GM12878 (cell line): ENCODE data around the gene NDRG2.

ENCODE experiments used
- CBX3 ChIP-seq: fragments of 200-600 bp; sonication (generic); IDR thresholded peaks from 2 replicates; pipeline ENCODE4 v1.6.1; 2016; ENCODE audit warnings: low read depth, borderline replicate concordance
- KAT2A ChIP-seq: conservative IDR thresholded peaks from 2 replicates; pipeline ENCODE4 v1.6.1; 2011; ENCODE audit warnings: low read depth, low read length; ENCODE audit not compliant: control insufficient read depth
- SIN3A ChIP-seq: IDR thresholded peaks from 2 replicates; pipeline ENCODE4 v1.6.1; 2012; ENCODE audit warnings: low read depth, low read length, improper control_type of control experiment
- SMC3 ChIP-seq: IDR thresholded peaks from 2 replicates; pipeline ENCODE4 v1.6.1; 2011; ENCODE audit warnings: low read length, improper control_type of control experiment, borderline replicate concordance
- TF ChIP-seq, protein P1 (sequence below): IDR thresholded peaks from 2 replicates; pipeline ENCODE4 v1.6.1; 2012; ENCODE audit warnings: mild to moderate bottlenecking, low read depth, low read length

DNA sequence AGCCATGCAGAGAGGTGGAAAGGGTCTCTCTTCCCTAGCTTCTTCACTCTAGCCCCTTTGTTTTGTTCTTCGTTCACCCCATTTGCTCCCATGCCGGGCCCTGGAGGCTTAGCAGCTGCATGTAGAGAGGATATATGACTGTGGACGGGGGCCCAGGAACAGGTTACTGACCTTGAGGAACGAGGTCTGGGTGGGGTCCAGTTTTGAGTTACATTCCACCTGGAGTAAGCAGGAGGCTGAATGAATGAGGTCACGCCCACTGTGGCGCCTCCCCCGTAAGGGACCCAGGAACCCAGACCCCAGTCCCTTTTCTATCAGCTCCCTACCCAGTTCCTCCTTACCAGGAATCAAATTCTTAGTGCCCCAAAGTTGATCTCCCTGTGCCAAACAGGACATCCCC is 6.6 kb downstream of the NDRG2 start:
- TF ChIP-seq SIN3A (no peak), SMC3 (no peak), CBX3 (no peak), KAT2A (no peak)
- TF ChIP-seq, protein P1, sequence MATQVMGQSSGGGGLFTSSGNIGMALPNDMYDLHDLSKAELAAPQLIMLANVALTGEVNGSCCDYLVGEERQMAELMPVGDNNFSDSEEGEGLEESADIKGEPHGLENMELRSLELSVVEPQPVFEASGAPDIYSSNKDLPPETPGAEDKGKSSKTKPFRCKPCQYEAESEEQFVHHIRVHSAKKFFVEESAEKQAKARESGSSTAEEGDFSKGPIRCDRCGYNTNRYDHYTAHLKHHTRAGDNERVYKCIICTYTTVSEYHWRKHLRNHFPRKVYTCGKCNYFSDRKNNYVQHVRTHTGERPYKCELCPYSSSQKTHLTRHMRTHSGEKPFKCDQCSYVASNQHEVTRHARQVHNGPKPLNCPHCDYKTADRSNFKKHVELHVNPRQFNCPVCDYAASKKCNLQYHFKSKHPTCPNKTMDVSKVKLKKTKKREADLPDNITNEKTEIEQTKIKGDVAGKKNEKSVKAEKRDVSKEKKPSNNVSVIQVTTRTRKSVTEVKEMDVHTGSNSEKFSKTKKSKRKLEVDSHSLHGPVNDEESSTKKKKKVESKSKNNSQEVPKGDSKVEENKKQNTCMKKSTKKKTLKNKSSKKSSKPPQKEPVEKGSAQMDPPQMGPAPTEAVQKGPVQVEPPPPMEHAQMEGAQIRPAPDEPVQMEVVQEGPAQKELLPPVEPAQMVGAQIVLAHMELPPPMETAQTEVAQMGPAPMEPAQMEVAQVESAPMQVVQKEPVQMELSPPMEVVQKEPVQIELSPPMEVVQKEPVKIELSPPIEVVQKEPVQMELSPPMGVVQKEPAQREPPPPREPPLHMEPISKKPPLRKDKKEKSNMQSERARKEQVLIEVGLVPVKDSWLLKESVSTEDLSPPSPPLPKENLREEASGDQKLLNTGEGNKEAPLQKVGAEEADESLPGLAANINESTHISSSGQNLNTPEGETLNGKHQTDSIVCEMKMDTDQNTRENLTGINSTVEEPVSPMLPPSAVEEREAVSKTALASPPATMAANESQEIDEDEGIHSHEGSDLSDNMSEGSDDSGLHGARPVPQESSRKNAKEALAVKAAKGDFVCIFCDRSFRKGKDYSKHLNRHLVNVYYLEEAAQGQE, result no peak
